Neural cell (in vitro differentiated cells): ENCODE measurements around the gene UTP20. TPM values are rescaled to one million over a fixed set of nuclear protein-coding genes. Genes with fewer than 3 reads are reported as not detected.

Experiments used
- H2AFZ ChIP-seq: fragments of 200-600, 300-800 bp; sonication (generic), shearing (Covaris generic); 2 replicates; pipeline ENCODE4 v1.6.0; 2014; ENCODE audit warnings: low read depth, mild to moderate bottlenecking, antibody characterized with exemption, low read length, moderate library complexity
- H3F3A ChIP-seq: fragments of 200-600 bp; shearing (Covaris generic); 2 replicates; pipeline ENCODE4 v1.6.1; 2016; ENCODE audit warnings: mild to moderate bottlenecking, moderate library complexity, mixed read lengths, antibody characterized with exemption, low read length; ENCODE audit not compliant: insufficient read depth, poor library complexity, severe bottlenecking
- H3K27ac ChIP-seq: fragments of 200-600, 300-800 bp; sonication (generic), shearing (Covaris generic); 2 replicates; pipeline ENCODE4 v1.5.1; 2014; ENCODE audit warnings: mild to moderate bottlenecking, low read length, moderate library complexity
- H3K27me3 ChIP-seq: fragments of 300-800, 200-600 bp; sonication (generic), shearing (Covaris generic); 2 replicates; pipeline ENCODE4 v1.6.0; 2014; ENCODE audit warnings: mild to moderate bottlenecking, low read depth, low read length, moderate library complexity; ENCODE audit not compliant: insufficient read depth
- H3K36me3 ChIP-seq: fragments of 300-800, 200-600 bp; sonication (generic), shearing (Covaris generic); 2 replicates; pipeline ENCODE4 v1.5.1; 2014; ENCODE audit warnings: mild to moderate bottlenecking, antibody characterized with exemption, low read length, moderate library complexity; ENCODE audit not compliant: insufficient read depth
- H3K4me2 ChIP-seq: fragments of 300-800, 200-600 bp; sonication (generic), shearing (Covaris generic); 2 replicates; pipeline ENCODE4 v1.6.0; 2014; ENCODE audit warnings: mild to moderate bottlenecking, low read length
- H3K4me3 ChIP-seq: fragments of 300-800, 200-600 bp; sonication (generic), shearing (Covaris generic); 2 replicates; pipeline ENCODE4 v1.5.1; 2014; ENCODE audit warnings: mild to moderate bottlenecking, low read length, moderate library complexity
- H3K79me2 ChIP-seq: fragments of 200-600 bp; shearing (Covaris generic); replicated peaks from 2 replicates; pipeline ENCODE4 v1.6.0; 2014; ENCODE audit warnings: mild to moderate bottlenecking, low read length, moderate library complexity; ENCODE audit not compliant: insufficient read depth
- H3K9ac ChIP-seq: fragments of 300-800, 200-600 bp; sonication (generic), shearing (Covaris generic); 2 replicates; pipeline ENCODE4 v1.6.1; 2016; ENCODE audit warnings: mild to moderate bottlenecking, low read length, mixed read lengths
- H3K9me2 ChIP-seq: fragments of 200-600 bp; shearing (Covaris generic); 2 replicates; pipeline ENCODE4 v1.6.1; 2016; ENCODE audit warnings: mild to moderate bottlenecking, low read length, mixed read lengths; ENCODE audit not compliant: insufficient read depth
- H3K9me3 ChIP-seq: fragments of 200-600, 300-800 bp; sonication (generic), shearing (Covaris generic); 2 replicates; pipeline ENCODE4 v1.6.1; 2016; ENCODE audit warnings: mild to moderate bottlenecking, mixed run types, low read length, moderate library complexity, mixed read lengths
- H4K20me1 ChIP-seq: fragments of 200-600 bp; shearing (Covaris generic); 2 replicates; pipeline ENCODE4 v1.6.1; 2016; ENCODE audit warnings: mild to moderate bottlenecking, mixed run types; ENCODE audit not compliant: insufficient read depth
- CTCF ChIP-seq: fragments of 450-650 bp; IDR thresholded peaks from 2 replicates; pipeline ENCODE4 v1.5.1; 2014; ENCODE audit warnings: antibody characterized with exemption, mild to moderate bottlenecking, moderate library complexity; ENCODE audit not compliant: poor library complexity, severe bottlenecking
- EP300 ChIP-seq: fragments of 450-650 bp; conservative IDR thresholded peaks from 2 replicates; pipeline ENCODE4 v1.6.1; 2014; ENCODE audit warnings: antibody characterized with exemption, mild to moderate bottlenecking, moderate library complexity; ENCODE audit not compliant: poor library complexity, severe bottlenecking
- EZH2 ChIP-seq: fragments of 200-600, 300-800 bp; shearing (Covaris generic), sonication (generic); IDR thresholded peaks from 2 replicates; pipeline ENCODE4 v1.6.1; 2014; ENCODE audit warnings: antibody characterized with exemption, low read length, borderline replicate concordance, mild to moderate bottlenecking; ENCODE audit not compliant: insufficient read depth, poor library complexity, severe bottlenecking
- MXI1 ChIP-seq: fragments of 450-650 bp; conservative IDR thresholded peaks from 2 replicates; pipeline ENCODE4 v1.6.1; 2014; ENCODE audit warnings: antibody characterized with exemption, mild to moderate bottlenecking; ENCODE audit not compliant: poor library complexity, severe bottlenecking
- POLR2AphosphoS5 ChIP-seq: IDR thresholded peaks from 2 replicates; pipeline ENCODE4 v1.6.1; 2012
- RAD21 ChIP-seq: fragments of 450-650 bp; conservative IDR thresholded peaks from 2 replicates; pipeline ENCODE4 v1.6.1; 2014; ENCODE audit warnings: antibody characterized with exemption, mild to moderate bottlenecking, moderate library complexity
- REST ChIP-seq: IDR thresholded peaks from 2 replicates; pipeline ENCODE4 v1.6.1; 2012; ENCODE audit warnings: borderline replicate concordance
- SMC3 ChIP-seq: fragments of 450-650 bp; conservative IDR thresholded peaks from 2 replicates; pipeline ENCODE4 v1.6.1; 2014; ENCODE audit warnings: antibody characterized with exemption, mild to moderate bottlenecking, moderate library complexity; ENCODE audit not compliant: poor library complexity
- TAF1 ChIP-seq: IDR thresholded peaks from 2 replicates; pipeline ENCODE4 v1.6.1; 2012; ENCODE audit warnings: low read depth
- polyA plus RNA-seq: library from polyadenylated mRNA; depleted of rRNA; stranded (reverse); fragments of >200 nt; gene quantifications from 2 replicates; pipeline ENCODE4 v1.2.3, GENCODE V29; 2014

Gene UTP20
- polyA plus RNA-seq, 1 donor from 2014 or later: 2.6 TPM

GRCh38 chr12:101325590-101325989, 45.7 kb downstream of the UTP20 start:
- Histone ChIP-seq H3K27me3 (no peaks in the 10 kb centered on the region), H4K20me1 (no peaks in the 10 kb centered on the region), H3K9me2 (no peaks in the 10 kb centered on the region), H3K36me3 (no peaks in the 10 kb centered on the region), H2AFZ (no peak overlapping the region), H3K9me3 (no peaks in the 10 kb centered on the region), H3K27ac (no peak overlapping the region), H3K4me2 (no peak overlapping the region), H3F3A (no peaks in the 10 kb centered on the region), H3K79me2 (no peaks in the 10 kb centered on the region), H3K9ac (no peak overlapping the region), H3K4me3 (no peak overlapping the region)
- no peak for TF ChIP-seq EP300
- TF ChIP-seq RAD21: no peak
- no peak for TF ChIP-seq EZH2
- no peak for TF ChIP-seq POLR2AphosphoS5
- no peak for TF ChIP-seq TAF1
- no peak for TF ChIP-seq MXI1
- no peak for TF ChIP-seq REST
- no peak for TF ChIP-seq CTCF
- no peak for TF ChIP-seq SMC3

- H3K27me3 ChIP-seq: no peaks in the 10 kb centered on the region
- no peaks in the 10 kb centered on the region for H4K20me1 ChIP-seq
- no peak overlapping the region for H2AFZ ChIP-seq
- TF ChIP-seq CTCF: no peak
- no peaks in the 10 kb centered on the region for H3F3A ChIP-seq
- H3K79me2 ChIP-seq: no peaks in the 10 kb centered on the region
- no peaks in the 10 kb centered on the region for H3K9me2 ChIP-seq
- no peaks in the 10 kb centered on the region for H3K9me3 ChIP-seq
- no peak overlapping the region for H3K27ac ChIP-seq
- H3K4me3 ChIP-seq: no peak overlapping the region
- no peak overlapping the region for H3K4me2 ChIP-seq
- no peaks in the 10 kb centered on the region for H3K36me3 ChIP-seq
- no peak overlapping the region for H3K9ac ChIP-seq
Measured at GRCh38 chr12:101327051-101327450, 47.1 kb downstream of the UTP20 start.
